GM12878 (cell line): ENCODE measurements around the gene AHCYL2.

Source experiments
- BHLHE40 ChIP-seq, 2 experiments: fragments of 450-650 bp in 1 of 2; IDR thresholded peaks; 2 replicates each; pipeline ENCODE4 v1.6.1; 2011 to 2017; ENCODE audit warnings: low read depth in 2 of 2, borderline replicate concordance in 1 of 2, improper control_type of control experiment in 1 of 2, low read length in 1 of 2, mild to moderate bottlenecking in 1 of 2
- FOS ChIP-seq: IDR thresholded peaks from 3 replicates; pipeline ENCODE4 v1.6.1; 2011; ENCODE audit warnings: borderline replicate concordance; ENCODE audit not compliant: insufficient read length; ENCODE audit errors: extremely low read depth
- NFYB ChIP-seq: IDR thresholded peaks from 2 replicates; pipeline ENCODE4 v1.6.1; 2011; ENCODE audit warnings: low read depth, mild to moderate bottlenecking, low read length, improper control_type of control experiment, moderate library complexity; ENCODE audit not compliant: insufficient read depth
- POLR2AphosphoS5 ChIP-seq: IDR thresholded peaks from 2 replicates; pipeline ENCODE4 v1.6.1; 2011; ENCODE audit warnings: mild to moderate bottlenecking, low read length, inconsistent platforms
- ZNF687 ChIP-seq: fragments of 450-650 bp; IDR thresholded peaks from 2 replicates; pipeline ENCODE4 v1.6.1; 2017; ENCODE audit warnings: mild to moderate bottlenecking, moderate library complexity

DNA sequence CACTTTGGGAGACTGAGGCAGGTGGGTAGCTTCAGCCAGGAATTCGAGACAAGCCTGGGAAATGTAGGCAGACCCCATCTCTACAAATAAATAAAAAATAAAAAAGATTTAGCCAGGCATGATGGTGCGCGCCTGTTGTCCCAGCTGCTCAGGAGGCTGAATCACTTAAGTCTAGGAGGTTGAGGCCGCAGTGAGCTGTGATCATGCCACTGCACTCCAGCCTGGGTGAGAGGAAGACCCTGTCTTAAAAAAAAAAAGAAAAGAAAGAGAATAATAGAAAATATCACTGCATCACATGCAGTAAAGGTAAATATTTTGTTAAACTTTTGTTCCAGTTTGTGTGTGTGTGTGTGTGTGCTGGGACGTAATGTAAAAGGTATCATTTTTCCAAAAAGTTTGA is 212.4 kb downstream of the AHCYL2 start:
- no peak for TF ChIP-seq NFYB
- no peak for TF ChIP-seq BHLHE40 (IDR thresholded peaks at IDR 0.05; ENCODE audit: borderline replicate concordance in 1 of 2, low read depth in 2 of 2, low read length in 1 of 2)
- TF ChIP-seq POLR2AphosphoS5: no peak
- no peak for TF ChIP-seq FOS
- no peak for TF ChIP-seq ZNF687
